GM12878 (cell line): Measurements from ENCODE around the gene PIAS2. TPM values are rescaled to one million over a fixed set of nuclear protein-coding genes. Genes with fewer than 3 reads are reported as not detected.

ENCODE experiments used
- ATAC-seq: fragments of 200-7000 bp; cut with Tn5 transposase; 3 replicates; pipeline ENCODE4 v1.9.1; 2020; ENCODE audit warnings: mild to moderate bottlenecking, moderate library complexity
- BruUV-seq: library from RNA; stranded (reverse); fragments of 400-500 nt; replicated peaks from 2 replicates; lab custom pipeline; 2021; lab: Mats Ljungman, UMichigan
- CTCF ChIA-PET: fragments of 300-600 bp; sonication (Branson Sonifier 250); formaldehyde crosslinking; extraction: SDS; loops from one replicate; lab custom pipeline; 2021; ENCODE audit warnings: inconsistent platforms; lab: Yijun Ruan, JAX
- POLR2A ChIA-PET: fragments of 350-600 bp; formaldehyde crosslinking; extraction: SDS; loops from one replicate; lab custom pipeline; 2021; ENCODE audit warnings: inconsistent platforms; lab: Charles Lee
- RAD21 ChIA-PET: fragments of 300-600 bp; sonication (Branson Sonifier 250); formaldehyde crosslinking; loops from one replicate; lab custom pipeline; 2023; ENCODE audit warnings: antibody characterized with exemption; ENCODE audit not compliant: unreplicated experiment; lab: Charles Lee
- SMC1A ChIA-PET: fragments of 300-600 bp; sonication (Branson Sonifier 250); formaldehyde crosslinking; loops from one replicate; lab custom pipeline; 2023; ENCODE audit not compliant: unreplicated experiment, uncharacterized antibody; lab: Charles Lee
- DNase-seq: peaks from one replicate; pipeline ENCODE4 v3.0.0-alpha.2; 2011; ENCODE audit warnings: low read depth, low spot score
- FAIRE-seq: peaks from 3 replicates; lab custom pipeline; 2011; peaks lifted over from hg19 to GRCh38; lab: Jason Lieb, UNC
- H2AFZ ChIP-seq: 2 replicates; pipeline ENCODE4 v1.6.0; 2011; ENCODE audit warnings: low read depth, low read length, control low read depth; ENCODE audit not compliant: control insufficient read depth
- H3K27ac ChIP-seq: 2 replicates; pipeline ENCODE4 v1.5.1; 2011; ENCODE audit warnings: control low read depth; ENCODE audit not compliant: control insufficient read depth, insufficient read depth
- H3K27me3 ChIP-seq, 2 experiments: replicated peaks in 1 of 2; 2 replicates each; pipeline versions ENCODE4 v1.6.0 to v1.6.1; 2011; ENCODE audit warnings: low read length in 1 of 2; ENCODE audit not compliant: control insufficient read depth in 2 of 2, insufficient read depth in 2 of 2
- H3K36me3 ChIP-seq, 2 experiments: 2 replicates each; pipeline ENCODE4 v1.5.1; 2011; ENCODE audit warnings: low read length in 1 of 2; ENCODE audit not compliant: control insufficient read depth in 2 of 2, insufficient read depth in 2 of 2
- H3K4me1 ChIP-seq: 2 replicates; pipeline ENCODE4 v1.6.1; 2011; ENCODE audit warnings: mild to moderate bottlenecking, low read length, moderate library complexity, mixed read lengths; ENCODE audit not compliant: control insufficient read depth, insufficient read depth
- H3K4me2 ChIP-seq: 2 replicates; pipeline ENCODE4 v1.6.0; 2011; ENCODE audit warnings: control low read depth; ENCODE audit not compliant: control insufficient read depth, insufficient read depth
- H3K4me3 ChIP-seq: fragments of 200-600 bp; sonication (generic); 2 replicates; pipeline ENCODE4 v1.5.1; 2016
- H3K79me2 ChIP-seq: 2 replicates; pipeline ENCODE4 v1.6.0; 2011; ENCODE audit warnings: low read length; ENCODE audit not compliant: control insufficient read depth, insufficient read depth
- H3K9ac ChIP-seq: 2 replicates; pipeline ENCODE4 v1.8.0; 2011; ENCODE audit warnings: low read length, control low read depth, mixed read lengths; ENCODE audit not compliant: control insufficient read depth, insufficient read depth
- H3K9me3 ChIP-seq: replicated peaks from 3 replicates; pipeline ENCODE4 v1.5.1; 2011; ENCODE audit warnings: mild to moderate bottlenecking, low read length; ENCODE audit not compliant: control insufficient read depth, insufficient read depth
- H4K20me1 ChIP-seq: 2 replicates; pipeline ENCODE4 v1.6.0; 2011; ENCODE audit not compliant: control insufficient read depth, insufficient read depth
- ASH2L ChIP-seq: fragments of 300-600, 200-600 bp; sonication (generic); IDR thresholded peaks from 2 replicates; pipeline ENCODE4 v1.6.1; 2017; ENCODE audit warnings: low read depth, mild to moderate bottlenecking, borderline replicate concordance
- CEBPB ChIP-seq, 2 experiments: fragments of 150-350 bp in 1 of 2; IDR thresholded peaks; 2 replicates each; pipeline ENCODE4 v1.6.1; 2012 to 2014; ENCODE audit warnings: low read depth in 2 of 2, low read length in 2 of 2, borderline replicate concordance in 1 of 2, inconsistent platforms in 1 of 2
- ETV6 ChIP-seq, 2 experiments: fragments of 450-650 bp in 1 of 2; IDR thresholded peaks in 1 of 2; conservative IDR thresholded peaks in 1 of 2; 2 replicates each; pipeline ENCODE4 v1.6.1; 2014; ENCODE audit warnings: antibody characterized with exemption in 1 of 2, borderline replicate concordance in 1 of 2, low read depth in 1 of 2, mild to moderate bottlenecking in 1 of 2, moderate library complexity in 1 of 2
- HSF1 ChIP-seq: fragments of 150-350 bp; IDR thresholded peaks from 2 replicates; pipeline ENCODE4 v1.6.1; 2014; ENCODE audit warnings: mild to moderate bottlenecking, low read depth, low read length
- JUNB ChIP-seq: IDR thresholded peaks from 2 replicates; pipeline ENCODE4 v1.6.1; 2016; ENCODE audit warnings: antibody characterized with exemption, mild to moderate bottlenecking
- NFYB ChIP-seq: IDR thresholded peaks from 2 replicates; pipeline ENCODE4 v1.6.1; 2011; ENCODE audit warnings: low read depth, mild to moderate bottlenecking, low read length, improper control_type of control experiment, moderate library complexity; ENCODE audit not compliant: insufficient read depth
- NR2C1 ChIP-seq: fragments of 450-650 bp; IDR thresholded peaks from 2 replicates; pipeline ENCODE4 v1.6.1; 2017; ENCODE audit warnings: antibody characterized with exemption, mild to moderate bottlenecking, moderate library complexity
- SMAD1 ChIP-seq: fragments of 450-650 bp; IDR thresholded peaks from 2 replicates; pipeline ENCODE4 v1.6.1; 2018; ENCODE audit warnings: mild to moderate bottlenecking, low read depth; ENCODE audit not compliant: partially characterized antibody
- SP1 ChIP-seq: IDR thresholded peaks from one replicate; pipeline ENCODE4 v1.6.1; 2011; ENCODE audit warnings: low read depth, low read length
- SREBF1 ChIP-seq: IDR thresholded peaks from 2 replicates; pipeline ENCODE4 v1.6.1; 2012; ENCODE audit warnings: mild to moderate bottlenecking, low read length
- SRF ChIP-seq, 2 experiments: IDR thresholded peaks; 2 replicates each; pipeline ENCODE4 v1.6.1; 2011; ENCODE audit warnings: low read depth in 2 of 2, low read length in 2 of 2, mild to moderate bottlenecking in 1 of 2, moderate library complexity in 1 of 2
- YBX1 ChIP-seq: fragments of 450-650 bp; IDR thresholded peaks from 2 replicates; pipeline ENCODE4 v1.6.1; 2016; ENCODE audit warnings: antibody characterized with exemption
- WGBS: methylation state at CpG from one replicate; pipeline ENCODE4 v1.1.6; 2016; ENCODE audit warnings: low lambda C conversion rate; ENCODE audit not compliant: insufficient replicate concordance, insufficient coverage; ENCODE audit errors: missing lambda C conversion rate; 5-methylcytosine and 5-hydroxymethylcytosine counted together
- in situ Hi-C: fragments of 300-500 bp; cut with MboI; formaldehyde crosslinking; loops from 9 replicates; pipeline ENCODE4 v1.14.3; 2018; ENCODE audit warnings: mixed read lengths
- intact Hi-C: fragments of 100-400 bp; cut with micrococcal nuclease; formaldehyde crosslinking; loops from one replicate; pipeline ENCODE4 v1.14.2; 2022; ENCODE audit not compliant: unreplicated experiment
- polyA plus RNA-seq, 11 experiments: library from polyadenylated mRNA; depleted of rRNA in 4 of 11; unstranded in 6 of 11; stranded (reverse) in 5 of 11; fragments of >200 nt; fragmentation: Nextera tagmentation in 4 of 11; fragmentation: Illumina TruSeq in 1 of 11; extraction: Ambion mirVana in 4 of 11; extraction: Trizol in 1 of 11; gene quantifications; 1 replicate in 1 of 11; 2 replicates in 10 of 11; pipeline versions ENCODE4 v1.2.1 to v1.2.3, GENCODE V29; 2011 to 2016; ENCODE audit warnings: inconsistent platforms in 2 of 11, missing spikeins in 2 of 11, low read depth in 1 of 11
- total RNA-seq, 4 experiments: library from RNA; depleted of rRNA in 3 of 4; stranded (reverse); fragments of >200 nt in 3 of 4; fragmentation: Illumina TruSeq in 1 of 4; extraction: Trizol in 1 of 4; gene quantifications; 2 replicates each; pipeline versions ENCODE4 v1.2.1 to v1.2.3, GENCODE V29; 2013 to 2021

The PIAS2 gene
- total and polyA plus RNA-seq, 10 of the 15 experiments (the other 5 are each of a cell fraction or from before 2014, with no cell fraction given): 4.0 to 31.8 (median 22.4) TPM

DNA sequence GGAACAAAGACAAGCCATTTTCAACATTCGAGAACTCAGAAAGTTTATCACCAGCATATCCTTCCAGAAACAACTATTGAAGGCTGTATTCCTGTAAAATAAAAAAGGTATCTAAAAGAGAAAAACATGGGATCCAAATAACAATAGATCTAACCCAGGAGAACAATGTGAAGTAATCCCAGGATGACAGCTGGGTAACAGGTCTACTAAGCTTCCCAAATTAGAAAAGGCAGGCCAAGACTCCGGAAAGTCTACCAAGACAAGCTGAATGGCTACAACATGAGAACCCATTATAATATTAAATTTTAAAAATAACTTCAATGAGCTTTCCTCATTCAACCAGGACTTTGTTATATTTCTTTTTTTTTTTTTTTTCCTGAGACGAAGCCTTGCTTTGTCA is 6.5 kb downstream of the PIAS2 start:
- ATAC-seq (no peak), FAIRE-seq (no peak), DNase-seq (no peak)
- H3K36me3 ChIP-seq: no peaks in the 10 kb centered on the region
- CTCF ChIA-PET: interaction anchor here (0.6 to 1.0 kb wide), 3 partner anchors 11 to 1248 kb away, joined by 3 to 5 read pairs (median 4); no protein-coding TSS in a partner anchor
- H4K20me1 ChIP-seq: no peaks in the 10 kb centered on the region
- no peak overlapping the region for H2AFZ ChIP-seq
- intact Hi-C loops: loop anchor here (10.0 kb wide), 2 partner anchors 254 to 256 kb away; partner anchors contain the start of gene LOXHD1
- no peaks in the 10 kb centered on the region; the same call in 1 of the 2 replicates for H3K4me1 ChIP-seq
- no TSS peak for BruUV-seq
- H3K4me3 ChIP-seq: no peak overlapping the region
- H3K4me2 ChIP-seq: no peak overlapping the region
- RAD21 ChIA-PET: no interaction called here
- peaks cover 44% of the 10 kb centered on the region for H3K79me2 ChIP-seq
- H3K9ac ChIP-seq: no peak overlapping the region
- WGBS: 98% methylated on average over 2 of the region's 3 CpGs
- in situ Hi-C loops: no loop called here
- no peaks in the 10 kb centered on the region for H3K27me3 ChIP-seq
- POLR2A ChIA-PET: interaction anchor here (0.7 kb wide), 1 partner anchor 38 kb away, joined by 3 read pairs; no protein-coding TSS in a partner anchor
- TF ChIP-seq NFYB (no peak), ASH2L (no peak), ETV6 (conservative IDR thresholded peaks at IDR 0.05 in 1 of 2, IDR thresholded peaks at IDR 0.05 in 1 of 2; ENCODE audit: borderline replicate concordance in 1 of 2, low read depth in 1 of 2) (no peak), SREBF1 (no peak), SRF (IDR thresholded peaks at IDR 0.05; ENCODE audit: low read depth in 2 of 2, low read length in 2 of 2) (no peak), CEBPB (IDR thresholded peaks at IDR 0.05; ENCODE audit: borderline replicate concordance in 1 of 2, low read depth in 2 of 2, low read length in 2 of 2) (no peak), NR2C1 (no peak), SP1 (no peak), HSF1 (no peak), JUNB (no peak), SMAD1 (no peak), YBX1 (no peak)
- TF ChIP-seq, all 136 proteins: peak for 0
- SMC1A ChIA-PET: interaction anchor here (0.6 kb wide), 1 partner anchor 137 kb away, joined by 3 read pairs; no protein-coding TSS in a partner anchor
- Histone ChIP-seq H3K27ac (no peak overlapping the region), H3K9me3 (no peaks in the 10 kb centered on the region; the same call in 2 of the 3 replicates)
